A673 (cell line): ENCODE results near the gene CACNA2D2.

ENCODE experiments used
- CTCF ChIP-seq: fragments of 300-800, 200-600 bp; sonication (generic); conservative IDR thresholded peaks from 2 replicates; pipeline ENCODE4 v1.5.1; 2017; ENCODE audit warnings: low read depth, mild to moderate bottlenecking, antibody characterized with exemption, low read length, moderate library complexity, mixed read lengths
- EZH2 ChIP-seq: fragments of 200-600 bp; sonication (generic); IDR thresholded peaks from 2 replicates; pipeline ENCODE4 v1.6.1; 2017; ENCODE audit warnings: borderline replicate concordance, low read depth, mild to moderate bottlenecking, mixed read lengths, antibody characterized with exemption, low read length; ENCODE audit not compliant: poor library complexity, severe bottlenecking

- TF ChIP-seq CTCF (no peak), EZH2 (no peak)
These were observed 185.3 kb downstream of the CACNA2D2 start for GRCh38 chr3:50318163-50318562.
